ENCODE results near the gene FNDC10.

FNDC10 gene

DNA sequence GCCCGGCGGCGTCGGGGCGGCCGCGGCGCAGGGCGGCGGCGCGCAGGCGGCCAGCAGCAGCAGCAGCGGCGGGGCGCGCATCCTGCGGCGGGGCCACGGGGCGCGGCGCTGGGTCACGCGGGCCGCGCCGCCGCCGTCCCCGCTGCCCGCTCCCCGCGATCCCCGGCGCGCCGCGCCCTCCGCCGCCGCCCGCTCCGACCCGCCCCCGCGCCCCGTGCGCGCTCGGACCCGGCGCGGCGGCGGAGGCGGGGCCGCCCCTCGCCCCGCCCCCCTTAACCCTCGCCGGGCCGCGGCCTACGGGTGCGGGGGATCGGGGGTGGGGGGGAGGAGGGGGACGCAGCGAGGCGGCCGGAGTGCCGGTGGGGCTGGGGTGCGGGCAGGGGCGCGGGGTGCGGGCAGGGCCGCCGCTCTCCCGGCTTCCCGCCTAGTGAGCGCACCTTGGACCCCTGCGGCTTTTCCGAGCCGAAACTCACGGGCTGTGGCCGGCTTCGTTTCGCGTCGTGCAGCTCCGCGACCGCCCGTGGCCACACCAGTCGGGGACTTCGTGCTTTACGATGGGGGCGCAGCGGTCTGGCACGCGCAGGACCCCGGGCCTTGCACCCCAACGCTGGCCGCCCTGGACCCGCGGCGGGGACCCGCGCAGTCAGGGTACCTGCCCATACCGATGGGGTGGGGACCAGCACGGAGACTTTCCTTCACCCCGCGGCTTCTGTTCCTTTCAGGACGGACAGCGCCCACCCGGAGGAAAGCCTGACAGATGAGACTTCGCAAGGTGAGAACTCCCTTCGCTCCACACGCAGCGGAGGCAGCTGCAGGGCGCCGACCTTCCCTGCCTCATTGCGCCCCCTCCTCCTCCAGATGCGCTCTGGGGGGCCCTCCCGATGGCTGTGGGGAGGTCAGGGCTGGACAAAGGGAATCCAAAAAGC is at the start of gene FNDC10:
Gene FNDC10, minus strand, starts transcription at position 201 of the 926 bp plus-strand sequence. Its CDS starts 120 bp downstream, at position 81.
- no peak; the same call in 1 of the 2 replicates for TF ChIP-seq ZBTB7A (IDR thresholded peaks at IDR 0.05; ENCODE audit: low read depth)
- 0 out of 2 replicates have a peak, but pooled peaks have one; percentile 7 for TF ChIP-seq TAF1 (IDR thresholded peaks at IDR 0.05; ENCODE audit: low read depth)
- TF ChIP-seq, protein P1, sequence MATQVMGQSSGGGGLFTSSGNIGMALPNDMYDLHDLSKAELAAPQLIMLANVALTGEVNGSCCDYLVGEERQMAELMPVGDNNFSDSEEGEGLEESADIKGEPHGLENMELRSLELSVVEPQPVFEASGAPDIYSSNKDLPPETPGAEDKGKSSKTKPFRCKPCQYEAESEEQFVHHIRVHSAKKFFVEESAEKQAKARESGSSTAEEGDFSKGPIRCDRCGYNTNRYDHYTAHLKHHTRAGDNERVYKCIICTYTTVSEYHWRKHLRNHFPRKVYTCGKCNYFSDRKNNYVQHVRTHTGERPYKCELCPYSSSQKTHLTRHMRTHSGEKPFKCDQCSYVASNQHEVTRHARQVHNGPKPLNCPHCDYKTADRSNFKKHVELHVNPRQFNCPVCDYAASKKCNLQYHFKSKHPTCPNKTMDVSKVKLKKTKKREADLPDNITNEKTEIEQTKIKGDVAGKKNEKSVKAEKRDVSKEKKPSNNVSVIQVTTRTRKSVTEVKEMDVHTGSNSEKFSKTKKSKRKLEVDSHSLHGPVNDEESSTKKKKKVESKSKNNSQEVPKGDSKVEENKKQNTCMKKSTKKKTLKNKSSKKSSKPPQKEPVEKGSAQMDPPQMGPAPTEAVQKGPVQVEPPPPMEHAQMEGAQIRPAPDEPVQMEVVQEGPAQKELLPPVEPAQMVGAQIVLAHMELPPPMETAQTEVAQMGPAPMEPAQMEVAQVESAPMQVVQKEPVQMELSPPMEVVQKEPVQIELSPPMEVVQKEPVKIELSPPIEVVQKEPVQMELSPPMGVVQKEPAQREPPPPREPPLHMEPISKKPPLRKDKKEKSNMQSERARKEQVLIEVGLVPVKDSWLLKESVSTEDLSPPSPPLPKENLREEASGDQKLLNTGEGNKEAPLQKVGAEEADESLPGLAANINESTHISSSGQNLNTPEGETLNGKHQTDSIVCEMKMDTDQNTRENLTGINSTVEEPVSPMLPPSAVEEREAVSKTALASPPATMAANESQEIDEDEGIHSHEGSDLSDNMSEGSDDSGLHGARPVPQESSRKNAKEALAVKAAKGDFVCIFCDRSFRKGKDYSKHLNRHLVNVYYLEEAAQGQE (IDR thresholded peaks at IDR 0.05; ENCODE audit: low read depth), result peak; percentile 47; the same call in 1 of the 2 replicates
- TF ChIP-seq, protein P2, sequence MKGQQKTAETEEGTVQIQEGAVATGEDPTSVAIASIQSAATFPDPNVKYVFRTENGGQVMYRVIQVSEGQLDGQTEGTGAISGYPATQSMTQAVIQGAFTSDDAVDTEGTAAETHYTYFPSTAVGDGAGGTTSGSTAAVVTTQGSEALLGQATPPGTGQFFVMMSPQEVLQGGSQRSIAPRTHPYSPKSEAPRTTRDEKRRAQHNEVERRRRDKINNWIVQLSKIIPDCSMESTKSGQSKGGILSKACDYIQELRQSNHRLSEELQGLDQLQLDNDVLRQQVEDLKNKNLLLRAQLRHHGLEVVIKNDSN (IDR thresholded peaks at IDR 0.05), result no peak
- no peak for TF ChIP-seq TEAD4 (IDR thresholded peaks at IDR 0.05)
- no peak for TF ChIP-seq EGR1 (IDR thresholded peaks at IDR 0.05)
- no peak for TF ChIP-seq MAX (IDR thresholded peaks at IDR 0.05)

GRCh38 chr1:1631782-1632420 is 32.0 kb upstream of the FNDC10 start, which contains the start of gene MMP23B:
MMP23B (plus strand) TSS chr1:1632173; CDS start chr1:1632219, 46 bp downstream.
- no peak for TF ChIP-seq RAD21 (IDR thresholded peaks at IDR 0.05; ENCODE audit: low read depth)
- TF ChIP-seq ZBTB7A (IDR thresholded peaks at IDR 0.05; ENCODE audit: low read depth), result peak; percentile 58; the same call in 1 of the 2 replicates

DNA sequence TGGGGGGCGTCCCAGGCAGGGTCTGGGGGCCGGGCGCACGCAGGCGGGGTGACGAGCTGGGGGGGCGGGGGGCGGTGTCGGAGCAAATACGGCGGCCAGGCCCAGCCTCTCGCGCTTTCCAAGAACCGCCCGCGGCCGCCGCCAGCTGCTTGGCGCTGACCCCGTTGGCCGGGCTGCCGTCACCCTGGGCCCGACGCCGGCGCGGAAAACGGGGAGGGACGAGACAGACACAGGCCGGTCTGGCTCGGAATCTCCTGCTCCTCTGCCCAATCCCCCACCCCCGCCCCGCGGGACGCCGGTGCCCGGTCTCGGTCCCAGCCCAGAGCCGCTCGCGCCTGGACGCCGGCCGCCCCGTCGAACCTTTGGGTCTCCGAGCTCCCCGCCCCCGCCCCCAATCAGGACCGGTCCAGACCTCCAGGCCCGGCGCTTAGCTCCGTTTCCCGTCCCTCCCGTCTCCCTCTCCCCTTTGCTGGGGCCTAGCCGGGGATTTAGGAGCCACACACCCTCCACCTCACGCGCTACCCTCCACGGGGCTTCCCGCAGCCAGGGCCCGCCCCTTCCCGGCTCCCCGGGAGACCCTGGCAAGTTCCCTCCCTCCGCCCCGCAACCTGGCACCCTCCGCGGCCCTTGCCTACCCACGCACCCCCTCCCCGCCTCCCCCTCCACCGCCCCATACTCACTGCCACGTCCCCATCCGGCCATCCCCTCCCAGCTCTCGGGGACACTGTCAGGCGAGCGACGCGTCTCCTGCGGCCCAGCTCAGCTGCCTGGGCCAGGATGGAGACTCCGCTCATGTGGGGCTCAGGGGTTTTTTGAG is 31.2 kb upstream of the FNDC10 start:
- no peak for TF ChIP-seq YY1 (IDR thresholded peaks at IDR 0.05; ENCODE audit: low read depth)
- no peak for TF ChIP-seq CEBPB (IDR thresholded peaks at IDR 0.05)
- TF ChIP-seq NFIC (IDR thresholded peaks at IDR 0.05), result no peak
- no peak for TF ChIP-seq EP300 (IDR thresholded peaks at IDR 0.05; ENCODE audit: borderline replicate concordance)

DNA sequence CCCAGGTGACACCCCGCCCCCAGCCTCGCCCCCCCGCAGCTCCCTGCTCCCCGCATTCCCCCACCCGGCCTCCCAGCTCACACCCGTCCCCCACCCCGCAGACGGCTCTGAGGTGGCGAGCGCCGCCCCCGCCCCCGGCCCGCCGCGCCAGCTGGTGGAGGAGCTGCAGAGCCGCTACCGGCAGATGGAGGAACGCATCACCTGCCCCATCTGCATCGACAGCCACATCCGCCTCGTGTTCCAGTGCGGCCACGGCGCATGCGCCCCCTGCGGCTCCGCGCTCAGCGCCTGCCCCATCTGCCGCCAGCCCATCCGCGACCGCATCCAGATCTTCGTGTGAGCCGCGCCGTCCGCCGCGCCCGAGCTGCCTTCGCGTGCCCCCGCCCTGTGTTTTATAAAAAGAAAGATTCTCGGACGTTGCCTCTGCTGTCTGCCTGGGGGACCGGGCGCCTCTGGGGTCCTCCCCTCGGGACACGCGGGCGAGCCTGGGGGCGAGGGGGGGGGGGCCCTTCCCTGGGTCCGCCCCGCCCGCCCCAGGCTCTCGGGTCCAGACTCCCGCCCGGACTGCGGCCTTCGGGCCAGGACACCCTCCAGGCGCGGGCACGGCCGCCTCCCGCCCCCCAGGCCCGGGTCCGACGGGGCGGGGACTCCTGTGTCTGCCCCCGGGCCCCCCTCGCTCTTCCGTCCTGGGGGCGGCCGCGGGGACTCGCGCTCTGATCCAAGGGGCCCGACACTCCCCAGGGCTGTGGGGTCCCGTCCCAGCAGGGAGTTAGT is 30.4 kb upstream of the FNDC10 start:
- no peak for TF ChIP-seq TAF1 (IDR thresholded peaks at IDR 0.05; ENCODE audit: low read depth)
- TF ChIP-seq MAX (IDR thresholded peaks at IDR 0.05), result no peak
- no peak for TF ChIP-seq CEBPB (IDR thresholded peaks at IDR 0.05)
- TF ChIP-seq EGR1 (IDR thresholded peaks at IDR 0.05), result no peak
- no peak for TF ChIP-seq YY1 (IDR thresholded peaks at IDR 0.05; ENCODE audit: low read depth)
- TF ChIP-seq FOXM1 (IDR thresholded peaks at IDR 0.05; ENCODE audit: borderline replicate concordance, low read depth), result no peak
- TF ChIP-seq TEAD4 (IDR thresholded peaks at IDR 0.05), result no peak
- no peak for TF ChIP-seq ZBTB7A (IDR thresholded peaks at IDR 0.05; ENCODE audit: low read depth)
- no peak for TF ChIP-seq TCF12 (IDR thresholded peaks at IDR 0.05; ENCODE audit: low read depth)
- TF ChIP-seq, protein P2 (IDR thresholded peaks at IDR 0.05), result no peak
- no peak for TF ChIP-seq RAD21 (IDR thresholded peaks at IDR 0.05; ENCODE audit: low read depth)
- no peak for TF ChIP-seq NFIC (IDR thresholded peaks at IDR 0.05)
- TF ChIP-seq EP300 (IDR thresholded peaks at IDR 0.05; ENCODE audit: borderline replicate concordance), result no peak
- TF ChIP-seq CREB1 (IDR thresholded peaks at IDR 0.05; ENCODE audit: low read depth), result no peak
- TF ChIP-seq, protein P1 (IDR thresholded peaks at IDR 0.05; ENCODE audit: low read depth), result no peak

All from Ishikawa (cell line).